Ovary (tissue), 9 donors: Measurements from ENCODE around the gene C2CD2L. TPM values are rescaled to one million over a fixed set of nuclear protein-coding genes. Genes with fewer than 3 reads are reported as not detected.

ENCODE experiments used
- DNase-seq, 5 donors: peaks; one replicate each; pipeline ENCODE4 v3.0.0-alpha.2; 2019 to 2020
- H3K27ac ChIP-seq, 2 donors: fragments of 200-600 bp; one replicate each; pipeline versions ENCODE4 v1.5.1 to v1.8.0; 2019 to 2022
- H3K27me3 ChIP-seq: fragments of 200-600 bp; one replicate; pipeline ENCODE4 v1.8.0; 2022
- H3K36me3 ChIP-seq: fragments of 200-600 bp; sonication (generic); one replicate; pipeline ENCODE4 v1.5.1; 2019
- H3K4me1 ChIP-seq: one replicate; pipeline ENCODE4 v1.8.1; 2013; ENCODE audit warnings: mild to moderate bottlenecking, moderate library complexity; ENCODE audit not compliant: insufficient read depth
- H3K4me3 ChIP-seq: fragments of 200-600 bp; sonication (generic); one replicate; pipeline ENCODE4 v1.5.1; 2017
- H3K9me3 ChIP-seq, 2 donors: fragments of 200-600 bp in 1 of 2; sonication (generic) in 1 of 2; one replicate each; pipeline versions ENCODE4 v1.5.1 to v1.8.1; 2013 to 2019; ENCODE audit warnings: mild to moderate bottlenecking in 1 of 2, moderate library complexity in 1 of 2
- EP300 ChIP-seq: sonication (generic); formaldehyde crosslinking; IDR thresholded peaks from one replicate; pipeline ENCODE4 v1.6.1; 2017; ENCODE audit warnings: antibody characterized with exemption
- POLR2A ChIP-seq: fragments of 450-650 bp; IDR thresholded peaks from one replicate; pipeline ENCODE4 v1.6.1; 2017; ENCODE audit warnings: antibody characterized with exemption, mild to moderate bottlenecking, moderate library complexity
- WGBS, 3 donors: extraction: QIAGEN DNeasy Blood & Tissue Kit in 1 of 3; methylation state at CpG; one replicate each; pipeline versions ENCODE4 v1.1.5 to v1.1.7; 2013 to 2017; 5-methylcytosine and 5-hydroxymethylcytosine counted together
- intact Hi-C, 4 donors: fragments of 100-400 bp; cut with DNase I; formaldehyde crosslinking; loops; one replicate each; pipeline versions ENCODE4 v1.11.0 to v1.15.1; 2022 to 2023
- polyA plus RNA-seq, 2 donors: library from polyadenylated mRNA; stranded (reverse); fragments of 200-250 nt in 1 of 2; fragments of 350-450 nt in 1 of 2; fragmentation: Illumina TruSeq in 1 of 2; extraction: RNeasy Lipid Tissue Mini Kit (QIAGEN cat#74804) in 1 of 2; gene quantifications; one replicate each; pipeline ENCODE4 v1.2.3, GENCODE V29; 2013 to 2014
- total RNA-seq, 7 donors: library from RNA; depleted of rRNA in 2 of 7; stranded (reverse); fragments of >200 nt in 2 of 7; fragmentation: NEBNext Ultra II Directional in 3 of 7; extraction: Animal tissue kit (Norgen Biotek cat#: 25700) in 3 of 7; gene quantifications; one replicate each; pipeline versions ENCODE4 v1.1.0 to v1.2.4, GENCODE V29; 2016 to 2023
- TF ChIP-seq, protein P1 (sequence below), 3 donors: fragments of 450-650 bp in 2 of 3; fragments of 200-600 bp in 1 of 3; IDR thresholded peaks; one replicate each; pipeline versions ENCODE4 v1.5.1 to v1.8.0; 2016 to 2022; ENCODE audit warnings: antibody characterized with exemption in 3 of 3, mild to moderate bottlenecking in 1 of 3
- donor health status: DM: no; HTN: no; CAD: no; lungs with moderate emphysema.
- donor health status: DM: no; HTN: no; CAD: no.
- donor health status: Bipolar disorder and iron deficiency.
- donor health status: DM: yes; HTN: yes; CAD: no.
- donor health status: DM: no; HTN: no; CAD: no.
- donor health status: DM: yes; HTN: yes; CAD: no.

The C2CD2L gene
- total and polyA plus RNA-seq, 9 donors = 2.8 to 13.6 (median 6.9) TPM

DNA sequence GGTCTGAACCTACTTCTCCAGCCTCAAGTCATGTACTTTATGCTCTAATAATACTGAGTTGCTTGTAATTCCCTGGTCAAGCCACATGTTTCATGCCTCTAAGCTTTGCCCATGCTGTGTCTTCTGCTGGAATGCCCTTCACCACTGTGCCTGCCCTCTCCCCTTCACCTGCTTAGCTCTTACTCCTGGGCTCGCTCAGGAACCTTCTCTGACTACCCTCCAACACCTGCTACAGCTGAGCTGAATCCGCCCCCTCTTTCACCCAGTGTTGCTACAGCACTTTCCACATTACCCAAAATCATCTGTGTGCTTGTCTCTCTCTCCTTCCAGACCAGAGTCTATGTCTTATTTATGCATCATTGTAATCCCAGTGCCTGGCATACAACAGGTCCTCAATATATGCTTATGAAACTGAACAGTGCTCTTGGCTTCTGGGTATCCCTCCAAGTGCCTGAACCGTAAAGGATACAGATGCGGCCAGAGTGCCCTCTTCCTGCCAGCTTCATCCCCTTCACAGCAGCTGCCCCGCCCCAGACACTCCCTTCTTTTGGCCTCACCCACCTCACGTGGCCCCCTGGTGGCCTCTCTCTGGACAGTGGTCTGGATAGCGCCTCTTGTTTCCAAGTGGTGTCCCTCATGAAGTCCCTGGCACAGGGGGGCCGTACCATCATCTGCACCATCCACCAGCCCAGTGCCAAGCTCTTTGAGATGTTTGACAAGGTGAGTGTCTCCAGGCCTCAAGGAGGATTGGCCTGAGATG lies 48.8 kb downstream of the C2CD2L start:
- H3K36me3 ChIP-seq = no peaks in the 10 kb centered on the region
- no peaks in the 10 kb centered on the region for H3K9me3 ChIP-seq
- intact Hi-C loops = no loop called here

DNA sequence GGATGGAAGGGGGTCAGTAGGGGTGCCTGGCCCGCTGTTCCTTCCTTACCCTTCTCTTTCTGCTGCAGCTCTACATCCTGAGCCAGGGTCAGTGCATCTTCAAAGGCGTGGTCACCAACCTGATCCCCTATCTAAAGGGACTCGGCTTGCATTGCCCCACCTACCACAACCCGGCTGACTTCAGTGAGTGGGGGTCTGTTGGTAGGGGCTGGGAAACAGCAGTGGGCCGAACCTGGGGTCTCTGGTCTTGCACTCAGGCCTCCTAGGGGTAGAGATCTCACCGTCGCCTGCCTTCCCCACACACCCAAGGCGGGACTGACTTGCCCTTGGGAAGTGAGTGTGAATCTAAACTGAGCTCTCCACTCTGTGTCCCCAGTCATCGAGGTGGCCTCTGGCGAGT lies 49.4 kb downstream of the C2CD2L start:
- H3K9me3 ChIP-seq = no peaks in the 10 kb centered on the region
- no peak overlapping the region for H3K27ac ChIP-seq
- no peaks in the 10 kb centered on the region for H3K4me1 ChIP-seq
- intact Hi-C loops = no loop called here
- no peaks in the 10 kb centered on the region for H3K27me3 ChIP-seq
- 85 to 90% (median 88%) methylated on average over 10 of the region's 10 CpGs for WGBS, 3 donors
- no peaks in the 10 kb centered on the region for H3K36me3 ChIP-seq
- no peak for TF ChIP-seq POLR2A
- TF ChIP-seq, protein P1, sequence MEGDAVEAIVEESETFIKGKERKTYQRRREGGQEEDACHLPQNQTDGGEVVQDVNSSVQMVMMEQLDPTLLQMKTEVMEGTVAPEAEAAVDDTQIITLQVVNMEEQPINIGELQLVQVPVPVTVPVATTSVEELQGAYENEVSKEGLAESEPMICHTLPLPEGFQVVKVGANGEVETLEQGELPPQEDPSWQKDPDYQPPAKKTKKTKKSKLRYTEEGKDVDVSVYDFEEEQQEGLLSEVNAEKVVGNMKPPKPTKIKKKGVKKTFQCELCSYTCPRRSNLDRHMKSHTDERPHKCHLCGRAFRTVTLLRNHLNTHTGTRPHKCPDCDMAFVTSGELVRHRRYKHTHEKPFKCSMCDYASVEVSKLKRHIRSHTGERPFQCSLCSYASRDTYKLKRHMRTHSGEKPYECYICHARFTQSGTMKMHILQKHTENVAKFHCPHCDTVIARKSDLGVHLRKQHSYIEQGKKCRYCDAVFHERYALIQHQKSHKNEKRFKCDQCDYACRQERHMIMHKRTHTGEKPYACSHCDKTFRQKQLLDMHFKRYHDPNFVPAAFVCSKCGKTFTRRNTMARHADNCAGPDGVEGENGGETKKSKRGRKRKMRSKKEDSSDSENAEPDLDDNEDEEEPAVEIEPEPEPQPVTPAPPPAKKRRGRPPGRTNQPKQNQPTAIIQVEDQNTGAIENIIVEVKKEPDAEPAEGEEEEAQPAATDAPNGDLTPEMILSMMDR (IDR thresholded peaks at IDR 0.05) = no peak
- no peak for TF ChIP-seq EP300
- no peak for DNase-seq
- no peak overlapping the region for H3K4me3 ChIP-seq

More for the DNA sequence above, 48.8 kb downstream of the C2CD2L start:
- TF ChIP-seq EP300 (no peak), POLR2A (no peak)
- TF ChIP-seq, protein P1 (IDR thresholded peaks at IDR 0.05) = no peak
- H3K4me3 ChIP-seq = no peak overlapping the region
- WGBS, 3 donors = 56 to 62% (median 60%) methylated on average over 8 of the region's 8 CpGs
- H3K27me3 ChIP-seq = no peaks in the 10 kb centered on the region
- no peak for DNase-seq
- no peak overlapping the region for H3K27ac ChIP-seq
- H3K4me1 ChIP-seq = no peaks in the 10 kb centered on the region

DNA sequence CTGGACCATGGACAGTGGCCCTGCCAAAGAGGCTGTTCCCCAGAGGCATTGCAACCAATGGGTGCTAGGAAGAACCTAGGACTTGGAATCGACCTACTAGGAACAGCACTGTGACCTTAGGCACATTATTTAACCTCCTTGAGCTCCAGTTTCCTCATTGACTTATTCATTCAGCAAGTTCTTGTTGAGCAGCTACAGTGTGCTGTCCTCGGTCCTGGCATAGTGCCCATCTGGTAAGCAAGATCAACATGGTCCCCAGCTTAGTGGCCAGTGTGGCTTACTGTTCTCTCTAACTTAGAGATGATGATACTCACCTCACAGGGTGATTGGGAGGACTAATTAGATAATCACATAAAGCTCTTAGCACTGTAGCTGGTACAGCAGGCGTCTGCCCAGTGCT lies 49.9 kb downstream of the C2CD2L start:
- intact Hi-C loops = no loop called here
- no peak overlapping the region for H3K4me3 ChIP-seq
- no peak overlapping the region for H3K27ac ChIP-seq
- H3K36me3 ChIP-seq = no peaks in the 10 kb centered on the region
- no peaks in the 10 kb centered on the region for H3K27me3 ChIP-seq
- 53 to 61% (median 56%) methylated on average over 3 of the region's 3 CpGs for WGBS, 3 donors
- no peak for DNase-seq
- H3K9me3 ChIP-seq = no peaks in the 10 kb centered on the region
- no peaks in the 10 kb centered on the region for H3K4me1 ChIP-seq
- TF ChIP-seq, protein P1 (IDR thresholded peaks at IDR 0.05) = no peak
- TF ChIP-seq EP300 = no peak
- no peak for TF ChIP-seq POLR2A

DNA sequence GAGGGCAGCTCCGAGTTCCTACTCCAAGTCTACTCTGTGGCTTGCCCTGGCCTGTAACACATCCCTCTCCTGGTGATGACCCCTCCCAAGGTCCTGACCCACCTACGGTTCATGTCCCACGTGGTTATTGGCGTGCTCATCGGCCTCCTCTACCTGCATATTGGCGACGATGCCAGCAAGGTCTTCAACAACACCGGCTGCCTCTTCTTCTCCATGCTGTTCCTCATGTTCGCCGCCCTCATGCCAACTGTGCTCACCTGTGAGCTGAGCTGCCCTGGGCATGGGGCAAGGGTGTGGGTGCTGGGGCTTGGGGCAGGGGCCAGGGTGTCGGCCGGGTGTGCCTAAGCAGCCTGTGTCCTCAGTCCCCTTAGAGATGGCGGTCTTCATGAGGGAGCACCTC lies 51.3 kb downstream of the C2CD2L start:
- intact Hi-C loops = no loop called here
- H3K4me1 ChIP-seq = no peaks in the 10 kb centered on the region
- no peaks in the 10 kb centered on the region for H3K36me3 ChIP-seq
- 91 to 93% (median 92%) methylated on average over 13 of the region's 13 CpGs for WGBS, 3 donors
- TF ChIP-seq POLR2A (no peak), EP300 (no peak)
- TF ChIP-seq, protein P1 (IDR thresholded peaks at IDR 0.05) = no peak
- DNase-seq = no peak
- no peaks in the 10 kb centered on the region for H3K27me3 ChIP-seq
- no peak overlapping the region for H3K4me3 ChIP-seq
- H3K27ac ChIP-seq = no peak overlapping the region
- no peaks in the 10 kb centered on the region for H3K9me3 ChIP-seq
